GDM1 (cell line): ENCODE measurements around the gene PLEKHJ1.

ENCODE experiments used
- DNase-seq: peaks from one replicate; lab custom pipeline; 2025; lab: John Stamatoyannopoulos, UW

Gene PLEKHJ1

DNA sequence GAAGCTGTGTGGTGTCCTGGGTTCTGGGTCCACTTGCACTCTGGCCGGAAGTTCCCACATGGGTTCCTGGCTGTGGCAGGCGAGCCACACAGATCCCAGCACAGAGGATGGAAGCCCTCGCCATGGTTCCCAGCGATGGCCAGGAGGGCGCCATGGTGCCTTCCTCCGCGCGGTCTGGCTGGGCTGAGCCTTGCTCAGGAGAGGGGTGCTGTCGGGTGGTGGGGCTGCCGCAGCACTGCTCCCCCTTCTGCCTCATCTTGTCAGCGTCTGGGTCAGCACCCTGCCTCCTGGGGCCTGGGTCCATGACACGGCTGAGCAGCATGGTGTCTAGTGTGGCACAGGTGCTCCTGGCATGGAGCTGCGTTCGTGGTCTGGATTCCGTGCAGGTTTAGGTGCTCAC lies 38.9 kb downstream of the PLEKHJ1 start:
- no peak for DNase-seq

DNA sequence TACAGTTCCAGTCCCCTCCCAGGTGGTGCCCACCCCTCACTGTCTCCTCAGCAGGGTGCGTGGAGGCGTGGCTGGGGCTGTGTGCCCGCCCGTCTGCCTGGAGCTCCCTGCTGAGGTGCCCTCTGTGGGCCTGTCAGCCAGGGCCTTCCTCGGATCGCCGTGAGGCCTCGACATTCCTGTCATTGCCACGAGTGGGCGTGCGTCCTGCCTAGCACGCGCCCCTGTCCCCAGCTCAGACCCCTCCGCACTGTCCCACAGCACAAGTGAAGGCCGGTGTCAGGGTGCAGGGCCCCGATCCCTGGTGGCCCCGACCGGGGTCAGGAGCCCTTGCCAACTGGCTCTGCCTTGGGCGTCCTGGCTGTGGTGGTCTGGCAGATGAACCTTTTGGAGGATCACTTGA lies 40.2 kb downstream of the PLEKHJ1 start:
- DNase-seq = no peak

DNA sequence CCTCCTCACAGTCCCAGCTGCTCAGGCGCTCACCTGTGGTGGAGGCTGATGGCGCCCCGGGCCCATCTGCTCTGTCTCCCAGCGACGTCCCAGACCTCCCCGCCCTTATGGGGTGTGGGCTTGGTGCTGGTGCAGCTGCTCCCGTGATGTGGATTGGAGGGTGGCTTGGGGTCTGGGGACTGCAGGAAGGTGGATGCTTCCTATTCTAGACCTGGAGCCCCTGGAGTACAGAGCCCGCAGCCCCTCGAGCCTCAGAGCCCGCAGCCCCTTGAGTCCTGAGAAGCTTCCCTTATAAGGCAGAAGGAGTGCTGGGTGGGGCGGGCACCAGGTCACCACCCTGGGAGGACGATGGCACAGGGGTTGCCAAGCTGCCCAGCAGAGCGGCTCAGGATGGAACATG lies 40.8 kb downstream of the PLEKHJ1 start:
- DNase-seq = no peak

DNA sequence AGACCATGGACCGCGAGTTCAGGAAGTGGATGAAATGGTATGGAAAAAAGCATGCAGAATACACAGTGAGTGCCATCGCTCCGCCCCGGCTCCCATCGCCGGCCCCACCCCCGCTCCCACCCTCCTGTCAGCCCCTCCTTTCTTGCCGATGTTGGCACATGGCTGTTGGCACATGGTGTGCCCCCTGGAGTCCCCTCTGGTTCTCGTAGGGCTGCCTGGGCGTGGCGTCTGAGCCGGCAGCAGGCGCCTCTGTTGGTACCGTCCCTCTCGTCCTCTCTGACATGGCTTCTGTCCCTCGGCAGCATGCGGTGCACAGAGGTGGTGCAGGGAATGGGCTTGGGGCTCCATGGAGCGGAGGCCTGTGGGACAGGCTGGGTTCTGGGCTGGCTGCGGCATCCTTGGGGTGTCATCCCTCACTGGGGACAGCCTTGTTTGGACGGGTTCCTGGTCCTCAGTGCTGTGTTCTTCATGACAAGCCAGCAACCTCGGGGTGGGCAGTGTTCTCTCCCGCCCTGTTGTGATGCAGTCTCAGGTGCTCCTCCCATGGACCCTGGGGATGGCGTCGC lies 41.5 kb downstream of the PLEKHJ1 start:
- no peak for DNase-seq

DNA sequence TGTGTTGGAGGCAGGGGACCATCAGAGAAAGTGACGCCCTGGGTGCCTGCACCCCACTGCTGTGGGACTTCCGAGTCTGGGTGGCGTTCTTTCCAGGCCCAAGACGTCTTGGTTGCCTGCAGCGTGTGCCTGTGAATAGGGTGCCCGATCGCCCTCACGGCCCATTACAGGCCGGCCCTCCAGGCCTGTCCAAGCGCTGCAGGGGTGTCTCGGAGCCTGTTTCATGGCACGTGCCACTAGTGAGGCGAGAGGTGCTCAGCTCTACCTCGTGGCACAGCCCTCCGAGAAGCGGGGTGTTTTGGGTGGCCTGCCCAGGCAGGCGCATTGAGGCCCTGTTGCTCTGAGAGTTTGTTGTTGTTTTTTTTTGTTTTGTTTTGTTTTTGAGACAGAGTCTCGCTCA lies 42.3 kb downstream of the PLEKHJ1 start:
- no peak for DNase-seq

DNA sequence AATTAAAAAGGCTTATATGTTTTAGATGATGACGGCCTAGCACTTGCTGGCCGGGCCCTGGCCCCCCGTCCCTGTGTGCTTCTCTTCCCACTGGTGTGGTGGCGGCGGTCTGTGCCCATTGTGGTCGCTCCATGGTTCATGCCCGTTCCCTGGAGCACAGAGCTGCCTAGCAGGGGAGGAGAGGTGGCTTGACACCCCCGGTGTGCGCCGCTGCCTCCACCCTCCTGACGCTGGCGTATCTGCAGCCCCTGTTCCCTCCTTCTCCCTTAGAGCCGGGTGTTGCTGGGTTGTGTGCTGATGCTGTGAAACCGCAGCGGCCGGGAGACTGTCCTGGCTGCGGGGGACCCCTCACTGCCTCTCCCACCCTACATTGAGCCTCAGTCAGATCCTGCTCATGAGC lies 43.3 kb downstream of the PLEKHJ1 start:
- DNase-seq = no peak

DNA sequence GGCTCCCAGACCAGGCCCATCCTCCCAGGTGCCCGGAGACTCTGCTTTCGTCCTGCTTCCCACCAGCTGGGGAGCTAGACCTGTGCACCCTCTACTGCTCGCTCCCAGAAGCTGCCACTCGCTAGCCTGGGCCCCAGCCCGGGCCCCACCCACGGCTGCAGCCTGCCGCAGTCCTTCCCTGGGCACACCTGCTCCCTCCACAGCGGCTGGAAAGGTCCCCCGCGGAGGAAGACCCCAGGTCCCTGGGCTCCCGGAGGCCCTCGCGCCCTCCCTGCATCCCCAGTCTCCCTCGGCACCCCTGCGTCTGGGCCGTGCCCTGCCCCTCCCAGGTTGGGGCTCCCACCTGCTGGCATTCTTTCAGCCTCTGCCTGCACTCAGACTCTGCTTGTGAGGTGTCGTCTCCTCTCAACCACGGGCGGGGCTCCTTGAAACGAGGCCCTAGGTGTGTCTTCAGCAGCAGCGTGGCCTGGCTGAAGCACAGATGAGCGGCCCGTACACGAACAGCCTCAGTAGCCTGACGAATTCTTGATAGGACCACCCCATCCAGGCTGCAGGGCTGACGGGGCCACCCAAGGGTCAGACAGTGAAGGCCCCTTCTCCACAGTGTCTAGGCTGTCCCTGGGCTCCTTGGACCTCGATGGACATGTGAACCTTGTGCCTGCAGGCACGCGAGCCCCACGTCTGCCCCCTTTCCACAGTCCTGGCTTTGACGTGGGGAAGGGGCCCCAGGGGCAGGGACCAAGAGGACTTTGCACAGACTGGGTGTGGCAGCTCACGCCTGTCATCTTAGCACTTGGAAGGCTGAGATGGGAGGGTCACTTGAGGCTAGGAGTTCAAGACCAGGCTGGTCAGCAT lies 44.4 kb downstream of the PLEKHJ1 start:
- no peak for DNase-seq

DNA sequence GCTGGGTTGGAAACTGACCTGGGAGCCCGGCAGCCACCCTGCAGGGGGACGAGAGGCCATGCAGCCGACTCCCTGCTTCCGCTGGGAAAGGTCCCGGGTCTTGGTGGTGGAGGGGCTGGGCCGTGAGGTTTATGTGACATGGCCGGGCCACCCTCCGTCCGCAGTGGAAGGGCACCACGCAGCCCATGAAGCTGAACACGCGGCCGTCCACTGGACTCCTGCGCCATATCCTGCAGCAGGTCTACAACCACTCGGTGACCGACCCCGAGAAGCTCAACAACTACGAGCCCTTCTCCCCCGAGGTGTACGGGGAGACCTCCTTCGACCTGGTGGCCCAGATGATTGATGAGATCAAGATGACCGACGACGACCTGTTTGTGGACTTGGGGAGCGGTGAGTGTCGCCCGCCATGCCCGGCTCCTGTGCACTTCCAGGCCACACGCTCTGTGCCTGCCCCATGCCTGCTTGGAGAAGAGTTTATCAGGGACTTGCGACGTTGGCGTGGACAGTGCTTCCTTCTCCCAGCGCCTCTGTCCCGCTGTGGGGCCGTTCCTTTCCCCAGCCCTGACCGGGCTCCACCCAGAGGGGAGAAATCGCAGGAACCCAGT lies 45.2 kb downstream of the PLEKHJ1 start:
- no peak for DNase-seq

DNA sequence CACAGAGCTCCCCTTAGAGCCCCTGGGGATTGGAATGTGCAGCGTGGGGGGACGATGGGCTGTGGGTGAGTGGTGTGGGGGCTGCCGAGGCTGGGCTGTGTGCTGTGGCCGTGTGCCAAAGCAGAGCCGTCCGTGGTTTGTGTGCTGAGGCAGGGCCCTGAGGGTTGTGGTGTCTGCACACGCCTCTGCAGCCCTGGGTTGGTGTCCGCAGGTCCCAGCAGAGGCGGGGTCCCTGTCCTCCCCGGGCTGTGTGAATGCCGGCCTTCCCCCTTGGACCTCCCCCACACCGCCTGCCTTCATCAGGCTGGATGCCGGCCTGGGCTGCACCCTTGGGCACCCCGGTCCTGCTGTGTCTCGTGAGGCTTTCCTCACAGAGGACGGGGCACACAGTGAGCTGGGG lies 46.2 kb downstream of the PLEKHJ1 start:
- DNase-seq = no peak

DNA sequence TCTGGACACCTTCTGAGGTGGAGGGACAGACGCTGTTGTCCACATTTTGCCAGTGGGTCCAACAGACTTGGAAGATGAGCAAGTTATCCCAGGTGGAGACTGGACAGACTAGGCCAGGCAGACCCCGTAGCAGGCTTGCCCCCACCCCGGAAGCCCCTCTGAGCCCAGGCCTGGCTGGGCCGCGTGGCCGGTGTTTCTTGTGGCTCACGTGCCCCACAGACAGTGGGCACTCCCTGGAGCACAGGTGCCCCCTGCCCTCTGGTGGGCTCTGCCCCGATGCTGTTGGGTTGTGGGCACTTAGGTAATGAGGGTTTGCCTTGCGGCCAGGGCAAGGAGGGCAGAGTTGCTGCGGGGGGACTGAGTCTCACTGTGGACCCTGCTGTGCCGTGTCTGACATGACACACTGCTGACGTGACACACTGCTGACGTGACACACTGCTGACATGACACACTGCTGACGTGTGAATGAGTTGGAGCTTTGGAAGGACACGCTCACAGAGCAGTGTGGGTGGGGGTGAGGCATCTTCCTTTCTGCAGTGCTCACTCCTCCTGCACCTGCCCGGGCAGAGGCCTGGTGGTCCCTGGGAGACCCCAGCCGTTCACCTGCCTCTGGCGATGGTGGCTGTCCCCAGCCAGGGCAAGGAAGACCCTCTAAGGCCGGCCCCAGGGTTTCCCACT lies 47.3 kb downstream of the PLEKHJ1 start:
- no peak for DNase-seq

DNA sequence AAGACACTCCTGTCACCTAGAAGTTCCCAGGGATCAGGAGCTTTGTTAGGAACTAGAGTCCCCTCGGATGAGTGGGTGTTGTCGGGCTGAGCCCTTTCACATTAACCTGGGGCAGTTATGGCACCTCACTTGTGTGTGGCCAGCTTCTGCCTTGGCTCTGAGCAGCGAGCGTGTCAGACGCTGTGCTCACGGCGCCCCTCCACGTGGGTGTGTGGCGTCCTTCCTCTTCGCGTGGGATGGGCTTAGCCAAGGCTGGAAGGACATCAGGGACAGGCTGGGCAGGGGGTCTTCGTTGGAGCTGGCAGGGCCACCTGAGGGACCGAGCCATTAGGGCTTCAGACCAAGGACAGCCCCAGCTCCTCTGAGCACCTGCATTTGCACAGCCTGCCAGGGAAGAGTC lies 49.0 kb downstream of the PLEKHJ1 start:
- no peak for DNase-seq

DNA sequence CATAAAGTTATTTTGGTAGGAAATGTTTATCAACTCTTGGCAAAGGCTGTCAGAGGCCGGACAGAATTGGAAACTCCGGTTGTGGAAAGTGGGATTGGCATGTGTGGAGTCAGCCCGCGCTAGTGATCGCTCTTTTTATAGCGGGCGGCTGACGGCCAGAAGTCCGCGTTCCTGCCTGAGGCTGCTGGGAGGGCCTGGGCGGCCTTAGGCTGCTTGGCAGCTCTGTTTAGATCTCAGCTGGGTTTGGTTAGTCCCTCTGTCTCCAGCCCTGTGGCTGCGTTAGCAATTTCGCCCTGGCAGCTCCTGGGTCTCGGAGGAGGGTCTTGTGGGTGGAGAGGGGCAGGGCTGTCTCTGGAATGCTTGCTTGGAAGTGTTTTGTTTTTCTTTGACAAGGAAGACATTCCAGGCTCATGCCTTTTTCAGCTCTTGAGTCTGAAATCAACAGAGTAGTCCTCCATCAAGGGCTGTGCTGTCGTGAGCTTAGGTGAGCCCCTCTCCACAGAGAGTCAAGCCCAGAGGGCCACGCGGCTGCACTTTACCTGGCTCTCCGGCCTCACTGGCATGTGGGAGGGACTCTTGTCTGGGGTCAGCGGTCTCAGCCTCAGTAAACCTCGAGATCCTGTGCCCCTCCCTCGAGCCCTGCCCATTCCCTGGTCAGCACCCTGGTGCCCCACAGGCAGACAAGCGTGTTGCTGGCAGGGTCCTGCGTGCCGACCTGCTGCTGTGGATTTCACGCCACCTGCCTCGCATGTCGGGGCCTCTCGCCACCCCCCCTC lies 49.9 kb downstream of the PLEKHJ1 start:
- no peak for DNase-seq

DNA sequence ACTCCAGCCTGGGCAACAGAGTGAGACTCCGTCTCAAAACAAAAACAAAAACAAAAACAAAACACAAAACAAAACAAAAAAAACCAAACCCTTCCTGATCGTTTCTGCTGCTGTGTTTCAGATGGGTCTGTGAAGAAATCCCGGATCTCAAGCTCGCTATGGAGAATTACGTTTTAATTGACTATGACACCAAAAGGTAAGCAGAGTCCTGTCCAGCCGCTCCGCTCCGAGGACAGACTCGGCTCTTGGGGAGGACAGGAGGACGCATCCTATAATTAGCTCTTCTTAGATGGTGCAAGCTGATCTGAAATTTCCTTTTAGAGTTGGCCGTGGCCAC lies 50.4 kb downstream of the PLEKHJ1 start:
- DNase-seq = no peak

DNA sequence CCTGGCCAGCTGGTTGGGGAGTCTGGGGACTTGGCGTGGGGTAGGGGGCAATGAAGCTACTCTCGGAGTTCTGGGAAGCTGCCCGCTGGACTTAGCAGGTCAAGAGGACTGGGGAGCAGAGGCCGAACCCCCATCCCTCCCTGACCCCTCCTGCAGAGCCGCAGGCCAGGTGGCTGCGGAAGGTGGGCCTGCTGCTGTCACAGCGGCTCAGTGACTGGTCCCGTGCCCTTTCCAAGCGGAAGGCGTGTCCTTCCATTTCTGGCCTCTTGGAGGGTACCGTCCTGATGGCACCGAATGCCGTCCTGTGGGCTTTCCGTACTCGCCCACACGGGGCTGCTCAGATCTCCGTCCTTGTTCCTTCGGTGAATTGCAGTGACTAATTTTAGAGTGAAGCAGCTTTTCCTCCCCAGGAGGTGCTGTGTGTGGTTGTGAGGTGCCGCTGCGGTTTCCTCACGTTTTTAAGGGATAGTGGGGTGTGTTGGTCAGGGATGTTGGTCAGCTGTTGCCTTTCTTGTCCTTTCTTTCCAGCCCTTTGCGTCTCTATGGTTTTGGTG lies 51.6 kb downstream of the PLEKHJ1 start:
- DNase-seq = no peak
